CD4-positive, alpha-beta memory T cell (primary cell): ENCODE measurements around the gene VWCE. TPM values are rescaled to one million over a fixed set of nuclear protein-coding genes. Genes with fewer than 3 reads are reported as not detected.
"Not testable (repeated sequence)": the region's sequence is repeated elsewhere in the genome, so short reads cannot be mapped to it uniquely, and the experiment has no call there.

Experiments
- CTCF ChIA-PET: fragments of 350-600 bp; sonication (Branson Sonifier 250); formaldehyde crosslinking; loops from one replicate; lab custom pipeline; 2021; ENCODE audit warnings: inconsistent platforms; ENCODE audit not compliant: partially characterized antibody; lab: Charles Lee
- POLR2A ChIA-PET: fragments of 350-600 bp; sonication (Branson Sonifier 250); formaldehyde crosslinking; loops from one replicate; lab custom pipeline; 2021; ENCODE audit not compliant: partially characterized antibody; lab: Charles Lee
- DNase-seq, 5 donors: peaks; one replicate each; pipeline versions ENCODE4 v3.0.0 to v3.0.0-alpha.2; 2020 to 2022; ENCODE audit warnings: mixed read lengths in 1 of 5
- H3K27ac ChIP-seq: one replicate; pipeline ENCODE4 v1.7.0; 2013; ENCODE audit warnings: low read depth, low read length
- H3K27me3 ChIP-seq: 2 replicates; pipeline ENCODE4 v1.7.0; 2013; ENCODE audit warnings: mild to moderate bottlenecking, low read length, moderate library complexity; ENCODE audit not compliant: insufficient read depth
- H3K36me3 ChIP-seq: 2 replicates; pipeline ENCODE4 v1.7.0; 2013; ENCODE audit warnings: mild to moderate bottlenecking, low read length, moderate library complexity; ENCODE audit not compliant: insufficient read depth
- H3K4me1 ChIP-seq: 2 replicates; pipeline ENCODE4 v1.7.0; 2013; ENCODE audit warnings: mild to moderate bottlenecking, low read length, moderate library complexity; ENCODE audit not compliant: insufficient read depth
- H3K4me3 ChIP-seq, 2 donors: one replicate each; pipeline ENCODE4 v1.7.0; 2013; ENCODE audit warnings: low read length in 2 of 2, mild to moderate bottlenecking in 1 of 2
- H3K9me3 ChIP-seq, 2 donors: one replicate each; pipeline ENCODE4 v1.7.0; 2013; ENCODE audit warnings: low read length in 2 of 2, control low read depth in 1 of 2; ENCODE audit not compliant: control insufficient read depth in 1 of 2
- H3K27ac Mint-ChIP-seq, 7 donors: one replicate each; pipeline ENCODE4 v1.8.0; 2020 to 2021; ENCODE audit warnings: mixed read lengths in 7 of 7, mild to moderate bottlenecking in 6 of 7, inconsistent platforms in 3 of 7, moderate library complexity in 3 of 7
- H3K27me3 Mint-ChIP-seq, 2 donors: one replicate each; pipeline ENCODE4 v1.8.0; 2020 to 2021; ENCODE audit warnings: mixed read lengths in 2 of 2
- H3K36me3 Mint-ChIP-seq, 2 donors: one replicate each; pipeline ENCODE4 v1.8.0; 2020 to 2021; ENCODE audit warnings: mixed read lengths in 2 of 2, inconsistent platforms in 1 of 2, mild to moderate bottlenecking in 1 of 2
- H3K4me1 Mint-ChIP-seq, 4 donors: one replicate each; pipeline ENCODE4 v1.8.0; 2020 to 2021; ENCODE audit warnings: mixed read lengths in 4 of 4, mild to moderate bottlenecking in 1 of 4
- H3K4me3 Mint-ChIP-seq, 8 donors: one replicate each; pipeline ENCODE4 v1.8.0; 2020 to 2021; ENCODE audit warnings: mixed read lengths in 8 of 8, mild to moderate bottlenecking in 7 of 8, moderate library complexity in 6 of 8, inconsistent platforms in 3 of 8
- H3K9me3 Mint-ChIP-seq, 8 donors: one replicate each; pipeline ENCODE4 v1.8.0; 2020 to 2021; ENCODE audit warnings: mixed read lengths in 8 of 8, mild to moderate bottlenecking in 5 of 8, inconsistent platforms in 3 of 8, moderate library complexity in 1 of 8
- intact Hi-C: fragments of 100-400 bp; cut with micrococcal nuclease; formaldehyde crosslinking; loops from one replicate; pipeline ENCODE4 v1.15.1; 2023
- polyA plus RNA-seq, 2 donors: library from polyadenylated mRNA; unstranded; fragments of 300-500 nt; fragmentation: Illumina TruSeq; gene quantifications; one replicate each; pipeline ENCODE4 v1.2.3, GENCODE V29; 2021
- total RNA-seq, 2 experiments: library from RNA; stranded (reverse); gene quantifications; one replicate each; pipeline ENCODE4 v1.2.3, GENCODE V29; 2021

Gene VWCE
- total and polyA plus RNA-seq, 4 experiments from 2014 or later, result 0.38 to 0.44 TPM; not detected in 2

GRCh38 chr11:61231585-61231984 lies 63.5 kb downstream of the VWCE start:
- H3K4me3 Mint-ChIP-seq, H3K9me3 ChIP-seq, H3K4me3 ChIP-seq, H3K9me3 Mint-ChIP-seq, H3K27ac Mint-ChIP-seq, H3K36me3 ChIP-seq, H3K27me3 ChIP-seq, DNase-seq, H3K36me3 Mint-ChIP-seq, H3K27ac ChIP-seq, H3K27me3 Mint-ChIP-seq, H3K4me1 ChIP-seq, CTCF ChIA-PET, POLR2A ChIA-PET, H3K4me1 Mint-ChIP-seq, intact Hi-C loops: not testable (repeated sequence)

- H3K36me3 ChIP-seq, POLR2A ChIA-PET, H3K27ac Mint-ChIP-seq, CTCF ChIA-PET, H3K27ac ChIP-seq, H3K27me3 ChIP-seq, DNase-seq, H3K4me1 Mint-ChIP-seq, H3K27me3 Mint-ChIP-seq, H3K4me3 Mint-ChIP-seq, H3K4me1 ChIP-seq, H3K4me3 ChIP-seq, H3K36me3 Mint-ChIP-seq, intact Hi-C loops, H3K9me3 ChIP-seq, H3K9me3 Mint-ChIP-seq: not testable (repeated sequence)
Measured at GRCh38 chr11:61231033-61231432, 64.1 kb downstream of the VWCE start.

GRCh38 chr11:61229458-61229857 lies 65.7 kb downstream of the VWCE start:
- H3K4me1 Mint-ChIP-seq, H3K27me3 Mint-ChIP-seq, H3K27me3 ChIP-seq, CTCF ChIA-PET, H3K27ac ChIP-seq, H3K9me3 ChIP-seq, H3K36me3 ChIP-seq, DNase-seq, H3K27ac Mint-ChIP-seq, H3K36me3 Mint-ChIP-seq, intact Hi-C loops, H3K4me3 Mint-ChIP-seq, H3K9me3 Mint-ChIP-seq, POLR2A ChIA-PET, H3K4me1 ChIP-seq, H3K4me3 ChIP-seq: not testable (repeated sequence)

- H3K27ac ChIP-seq, H3K4me1 ChIP-seq, H3K4me3 ChIP-seq, H3K9me3 Mint-ChIP-seq, H3K27me3 Mint-ChIP-seq, H3K9me3 ChIP-seq, H3K36me3 ChIP-seq, H3K27me3 ChIP-seq, H3K36me3 Mint-ChIP-seq, POLR2A ChIA-PET, H3K27ac Mint-ChIP-seq, H3K4me3 Mint-ChIP-seq, CTCF ChIA-PET, intact Hi-C loops, DNase-seq, H3K4me1 Mint-ChIP-seq: not testable (repeated sequence)
Measured at GRCh38 chr11:61226457-61227137, 68.5 kb downstream of the VWCE start.

- POLR2A ChIA-PET, H3K27me3 Mint-ChIP-seq, H3K4me1 Mint-ChIP-seq, H3K4me3 Mint-ChIP-seq, CTCF ChIA-PET, H3K9me3 Mint-ChIP-seq, H3K36me3 ChIP-seq, H3K27ac Mint-ChIP-seq, H3K9me3 ChIP-seq, DNase-seq, H3K4me3 ChIP-seq, H3K27ac ChIP-seq, H3K4me1 ChIP-seq, H3K27me3 ChIP-seq, intact Hi-C loops, H3K36me3 Mint-ChIP-seq: not testable (repeated sequence)
Measured at GRCh38 chr11:61222692-61223091, 72.4 kb downstream of the VWCE start.

GRCh38 chr11:61222047-61222446 lies 73.1 kb downstream of the VWCE start, which contains the start of gene PGA4:
PGA4 (plus strand) TSS chr11:61222347; CDS start chr11:61222401, 54 bp downstream.
- H3K9me3 Mint-ChIP-seq, H3K36me3 ChIP-seq, H3K36me3 Mint-ChIP-seq, H3K27me3 Mint-ChIP-seq, H3K4me1 Mint-ChIP-seq, H3K27ac Mint-ChIP-seq, CTCF ChIA-PET, H3K4me3 Mint-ChIP-seq, intact Hi-C loops, DNase-seq, H3K27ac ChIP-seq, H3K9me3 ChIP-seq, POLR2A ChIA-PET, H3K4me3 ChIP-seq, H3K27me3 ChIP-seq, H3K4me1 ChIP-seq: not testable (repeated sequence)

GRCh38 chr11:61219016-61219415 lies 76.1 kb downstream of the VWCE start:
- H3K36me3 Mint-ChIP-seq, H3K9me3 Mint-ChIP-seq, H3K27me3 Mint-ChIP-seq, H3K36me3 ChIP-seq, DNase-seq, intact Hi-C loops, H3K4me3 Mint-ChIP-seq, H3K4me1 ChIP-seq, H3K4me1 Mint-ChIP-seq, H3K4me3 ChIP-seq, H3K27me3 ChIP-seq, H3K27ac Mint-ChIP-seq, POLR2A ChIA-PET, H3K27ac ChIP-seq, CTCF ChIA-PET, H3K9me3 ChIP-seq: not testable (repeated sequence)

- H3K4me3 Mint-ChIP-seq, H3K4me3 ChIP-seq, H3K36me3 ChIP-seq, intact Hi-C loops, H3K27me3 ChIP-seq, H3K9me3 Mint-ChIP-seq, DNase-seq, H3K4me1 ChIP-seq, H3K27me3 Mint-ChIP-seq, POLR2A ChIA-PET, H3K9me3 ChIP-seq, H3K27ac ChIP-seq, CTCF ChIA-PET, H3K36me3 Mint-ChIP-seq, H3K4me1 Mint-ChIP-seq, H3K27ac Mint-ChIP-seq: not testable (repeated sequence)
Measured at GRCh38 chr11:61218306-61218705, 76.8 kb downstream of the VWCE start.
